K562 (cell line): ENCODE measurements around the gene KCNA10. TPM values are rescaled to one million over a fixed set of nuclear protein-coding genes. Genes with fewer than 3 reads are reported as not detected.

Experiments used
- ATAC-seq: fragments of 200-7000 bp; cut with Tn5 transposase; 3 replicates; pipeline ENCODE4 v1.9.1; 2020; ENCODE audit warnings: moderate library complexity
- BruUV-seq: library from RNA; stranded (reverse); fragments of 400-500 nt; replicated peaks from 2 replicates; lab custom pipeline; 2021; lab: Mats Ljungman, UMichigan
- CTCF ChIA-PET: fragments of 300-600 bp; formaldehyde crosslinking; extraction: SDS; loops from one replicate; lab custom pipeline; 2021; ENCODE audit warnings: low intra/inter-chr PET ratio; lab: Yijun Ruan, JAX
- POLR2A ChIA-PET: fragments of 300-600, 350-650 bp; sonication (Branson Sonifier 250); formaldehyde crosslinking; extraction: SDS; loops from one replicate; lab custom pipeline; 2021; ENCODE audit warnings: antibody characterized with exemption, inconsistent platforms; lab: Yijun Ruan, JAX
- DNase-seq, 4 experiments: peaks; one replicate each; pipeline versions ENCODE4 v3.0.0 to v3.0.0-alpha.2; 2011 to 2018; ENCODE audit warnings: low spot score in 3 of 4, mixed read lengths in 3 of 4; ENCODE audit errors: extremely low read depth in 1 of 4
- FAIRE-seq: peaks from 2 replicates; lab custom pipeline; 2011; peaks lifted over from hg19 to GRCh38; lab: Jason Lieb, UNC
- H2AFZ ChIP-seq: 2 replicates; pipeline ENCODE4 v1.6.0; 2011; ENCODE audit warnings: low read depth, low read length, control low read depth, inconsistent platforms
- H3K27ac ChIP-seq: fragments of 200-600 bp; 3 replicates; pipeline ENCODE4 v1.8.0; 2011; ENCODE audit warnings: low read depth, mild to moderate bottlenecking, control low read depth, inconsistent platforms, low read length, moderate library complexity, mixed read lengths; ENCODE audit errors: extremely low read depth
- H3K27me3 ChIP-seq, 2 experiments: fragments of 300-600 bp in 1 of 2; 2 replicates in 1 of 2; 3 replicates in 1 of 2; pipeline versions ENCODE4 v1.6.0 to v1.8.0; 2011; ENCODE audit warnings: inconsistent platforms in 2 of 2, low read length in 2 of 2, mild to moderate bottlenecking in 1 of 2, mixed read lengths in 1 of 2, moderate library complexity in 1 of 2; ENCODE audit not compliant: control insufficient read depth in 2 of 2, insufficient read depth in 2 of 2
- H3K36me3 ChIP-seq: fragments of 300-600 bp; 3 replicates; pipeline ENCODE4 v1.8.0; 2011; ENCODE audit warnings: mild to moderate bottlenecking, low read length, inconsistent platforms; ENCODE audit not compliant: control insufficient read depth, insufficient read depth
- H3K4me1 ChIP-seq, 2 experiments: fragments of 200-600 bp in 1 of 2; replicated peaks in 1 of 2; 2 replicates in 1 of 2; 3 replicates in 1 of 2; pipeline versions ENCODE4 v1.5.1 to v1.8.0; 2011; ENCODE audit warnings: inconsistent platforms in 2 of 2, low read length in 2 of 2, mild to moderate bottlenecking in 1 of 2, mixed read lengths in 1 of 2, moderate library complexity in 1 of 2; ENCODE audit not compliant: control insufficient read depth in 2 of 2, insufficient read depth in 2 of 2
- H3K4me2 ChIP-seq: 2 replicates; pipeline ENCODE4 v1.6.1; 2011; ENCODE audit warnings: low read length, control low read depth, inconsistent platforms, mixed read lengths; ENCODE audit not compliant: insufficient read depth
- H3K4me3 ChIP-seq: fragments of 200-600 bp; sonication (generic), shearing (Covaris generic); 2 replicates; pipeline ENCODE4 v1.5.1; 2016; ENCODE audit warnings: control low read depth, inconsistent platforms
- H3K79me2 ChIP-seq: fragments of 200-600 bp; 3 replicates; pipeline ENCODE4 v1.8.0; 2011; ENCODE audit warnings: low read length, inconsistent platforms; ENCODE audit not compliant: control insufficient read depth, insufficient read depth
- H3K9ac ChIP-seq, 2 experiments: 2 replicates each; pipeline versions ENCODE4 v1.6.0 to v1.6.1; 2011; ENCODE audit warnings: low read depth in 2 of 2, low read length in 2 of 2, control low read depth in 1 of 2, inconsistent platforms in 1 of 2, mild to moderate bottlenecking in 1 of 2, mixed read lengths in 1 of 2; ENCODE audit not compliant: insufficient read depth in 1 of 2
- H3K9me1 ChIP-seq: one replicate; pipeline ENCODE4 v1.6.0; 2011; ENCODE audit warnings: inconsistent platforms, mild to moderate bottlenecking, low read length, moderate library complexity; ENCODE audit not compliant: control insufficient read depth, insufficient read depth
- H3K9me3 ChIP-seq: replicated peaks from 2 replicates; pipeline ENCODE4 v1.5.1; 2011; ENCODE audit warnings: low read depth, low read length, inconsistent platforms; ENCODE audit not compliant: control insufficient read depth, insufficient read depth
- H4K20me1 ChIP-seq: replicated peaks from 2 replicates; pipeline ENCODE4 v1.6.1; 2011; ENCODE audit warnings: low read length, inconsistent platforms, mixed read lengths; ENCODE audit not compliant: control insufficient read depth, insufficient read depth
- HSF4 ChIP-seq: fragments of 250-450 bp; sonication (Bioruptor Pico); IDR thresholded peaks from 2 replicates; pipeline ENCODE4 v2.1.2; 2022; ENCODE audit warnings: mild to moderate bottlenecking, moderate library complexity, borderline replicate concordance
- MTA3 ChIP-seq: fragments of 450-650 bp; formaldehyde crosslinking; IDR thresholded peaks from 2 replicates; pipeline ENCODE4 v1.6.1; 2017; ENCODE audit warnings: mild to moderate bottlenecking, borderline replicate concordance
- MYNN ChIP-seq, 2 experiments: sonication (generic); formaldehyde crosslinking in 1 of 2; IDR thresholded peaks; 2 replicates each; pipeline versions ENCODE4 v1.5.0 to v1.6.1; 2016 to 2020; ENCODE audit warnings: antibody characterized with exemption in 1 of 2, missing genetic modification reagents in 1 of 2
- NR2C2 ChIP-seq, 2 experiments: fragments of 200-800 bp in 1 of 2; sonication (Bioruptor generic) in 1 of 2; sonication (generic) in 1 of 2; formaldehyde crosslinking in 1 of 2; IDR thresholded peaks; 2 replicates each; pipeline versions ENCODE4 v1.6.1 to v1.8.0; 2016 to 2022; ENCODE audit warnings: mild to moderate bottlenecking in 1 of 2, missing compliant biosample characterization in 1 of 2, missing genetic modification characterization in 1 of 2, missing genetic modification reagents in 1 of 2
- SNAPC5 ChIP-seq: fragments of 250-450 bp; sonication (Bioruptor Pico); IDR thresholded peaks from 2 replicates; pipeline ENCODE4 v1.8.0; 2021; ENCODE audit warnings: moderate library complexity, mild to moderate bottlenecking, inconsistent platforms
- ZBED1 ChIP-seq: IDR thresholded peaks from 2 replicates; pipeline ENCODE4 v1.6.1; 2014
- WGBS: fragments of 100-300 bp; shearing (Covaris generic); methylation state at CpG from one replicate; pipeline ENCODE4 v1.1.6; 2016; ENCODE audit warnings: low coverage, mixed read lengths; ENCODE audit not compliant: insufficient coverage; ENCODE audit errors: missing lambda C conversion rate; 5-methylcytosine and 5-hydroxymethylcytosine counted together
- in situ Hi-C: fragments of 300-500 bp; cut with MboI; formaldehyde crosslinking; loops from 4 replicates; pipeline ENCODE4 v1.15.0; 2018; ENCODE audit warnings: inconsistent platforms, mixed read lengths
- intact Hi-C: fragments of 100-400 bp; cut with micrococcal nuclease; formaldehyde crosslinking; loops from 2 replicates; pipeline ENCODE4 v1.14.2; 2022
- polyA plus RNA-seq, 8 experiments: library from polyadenylated mRNA; depleted of rRNA in 4 of 8; stranded (reverse) in 5 of 8; unstranded in 3 of 8; fragments of >200 nt; fragmentation: Nextera tagmentation in 2 of 8; fragmentation: Illumina TruSeq in 1 of 8; extraction: Ambion mirVana in 2 of 8; extraction: Trizol in 1 of 8; gene quantifications; 2 replicates each; pipeline versions ENCODE4 v1.2.1 to v1.2.3, GENCODE V29; 2011 to 2014; ENCODE audit warnings: inconsistent platforms in 1 of 8, missing spikeins in 1 of 8
- total RNA-seq, 7 experiments: library from RNA; depleted of rRNA in 6 of 7; stranded (reverse); fragments of >200 nt in 6 of 7; fragmentation: Illumina TruSeq in 2 of 7; extraction: Trizol in 2 of 7; gene quantifications; 2 replicates each; pipeline versions ENCODE4 v1.2.1 to v1.2.3, GENCODE V29; 2011 to 2021; ENCODE audit warnings: low replicate concordance in 1 of 7

The KCNA10 gene
- total and polyA plus RNA-seq, 9 of the 15 experiments (the other 6 are each of a cell fraction or from before 2014, with no cell fraction given), result not detected

GRCh38 chr1:110494036-110494435 lies 24.9 kb downstream of the KCNA10 start:
- in situ Hi-C loops, result no loop called here
- intact Hi-C loops, result loop anchor here (2.0 kb wide), 1 partner anchor 297 kb away; no protein-coding TSS in a partner anchor
- Histone ChIP-seq H3K79me2 (no peaks in the 10 kb centered on the region), H3K9me1 (no peaks in the 10 kb centered on the region), H2AFZ (no peak overlapping the region), H3K9me3 (no peaks in the 10 kb centered on the region), H3K36me3 (no peaks in the 10 kb centered on the region), H3K4me1 (peaks cover 0 to 12% of the 10 kb centered on the region in 2 experiments; a peak in 2 of 5 replicates), H4K20me1 (peaks cover 10% of the 10 kb centered on the region; the same call in 1 of the 2 replicates), H3K27me3 (peaks cover 9 to 47% of the 10 kb centered on the region in 2 experiments; a peak in 3 of 5 replicates), H3K4me3 (no peak overlapping the region), H3K9ac (peak overlapping the region in 1 of 2 experiments; percentile 31; a peak in 1 of 4 replicates), H3K4me2 (no peak overlapping the region), H3K27ac (no peak overlapping the region)
- ChIA-PET CTCF (interaction anchor here (0.7 to 3.7 kb wide), 3 partner anchors 34 to 292 kb away, joined by 3 to 45 read pairs (median 3); no protein-coding TSS in a partner anchor), POLR2A (no interaction called here)
- no peak for TF ChIP-seq NR2C2 (CRISPR knock-in tag; IDR thresholded peaks at IDR 0.05)
- TF ChIP-seq NR2C2 (tag; IDR thresholded peaks at IDR 0.05), result no peak
- no peak for TF ChIP-seq ZBED1
- TF ChIP-seq MYNN (IDR thresholded peaks at IDR 0.05), result no peak
- TF ChIP-seq MYNN (CRISPR knock-in tag; IDR thresholded peaks at IDR 0.05), result no peak
- TF ChIP-seq HSF4 (CRISPR knock-in tag), result no peak
- TF ChIP-seq MTA3, result no peak
- TF ChIP-seq SNAPC5, result no peak
- FAIRE-seq, result no peak
- WGBS, result 0% methylated on average over 5 of the region's 5 CpGs
- no peak for ATAC-seq
- DNase-seq, result no peak
- BruUV-seq, result no TSS peak
